ENCODE data around the gene SETD1A. TPM values are rescaled to one million over a fixed set of nuclear protein-coding genes. Genes with fewer than 3 reads are reported as not detected.

Gene SETD1A
- total RNA-seq, 1 donor from 2014 or later = 23.4 TPM

DNA sequence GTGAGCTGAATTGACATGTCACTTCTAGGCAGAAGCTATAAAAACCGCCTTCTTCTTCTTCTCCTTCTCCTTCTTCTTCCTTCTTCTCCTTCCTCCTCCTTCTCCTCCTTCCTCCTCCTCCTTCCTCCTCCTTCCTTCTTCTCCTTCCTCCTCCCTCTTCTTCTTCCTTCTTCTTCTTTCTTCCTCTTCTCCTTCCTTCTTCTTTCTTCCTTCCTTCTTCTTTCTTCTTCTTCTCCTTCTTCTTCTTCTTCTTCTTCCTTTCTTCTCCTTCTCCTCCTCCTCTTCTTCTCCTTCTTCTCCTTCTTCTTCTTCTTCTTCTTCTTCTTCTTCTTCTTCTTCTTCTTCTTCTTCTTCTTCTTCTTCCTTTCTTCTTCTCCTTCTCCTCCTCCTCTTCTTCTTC is 38.9 kb upstream of the SETD1A start:
- peaks cover 13% of the 10 kb centered on the region for H3K27me3 Mint-ChIP-seq (ENCODE audit: unreplicated experiment)
- DNase-seq (ENCODE audit: low spot score) = no peak
- H3K27ac Mint-ChIP-seq (ENCODE audit: unreplicated experiment) = no peak overlapping the region
- TF ChIP-seq CTCF (IDR thresholded peaks at IDR 0.05; ENCODE audit: unreplicated experiment) = no peak
- peaks cover 6% of the 10 kb centered on the region for H3K4me1 Mint-ChIP-seq (ENCODE audit: unreplicated experiment)
- no peak overlapping the region for H3K4me3 Mint-ChIP-seq (ENCODE audit: unreplicated experiment)
- no peaks in the 10 kb centered on the region for H3K9me3 Mint-ChIP-seq (ENCODE audit: unreplicated experiment)
- no peaks in the 10 kb centered on the region for H3K36me3 Mint-ChIP-seq (ENCODE audit: low read depth, unreplicated experiment)

DNA sequence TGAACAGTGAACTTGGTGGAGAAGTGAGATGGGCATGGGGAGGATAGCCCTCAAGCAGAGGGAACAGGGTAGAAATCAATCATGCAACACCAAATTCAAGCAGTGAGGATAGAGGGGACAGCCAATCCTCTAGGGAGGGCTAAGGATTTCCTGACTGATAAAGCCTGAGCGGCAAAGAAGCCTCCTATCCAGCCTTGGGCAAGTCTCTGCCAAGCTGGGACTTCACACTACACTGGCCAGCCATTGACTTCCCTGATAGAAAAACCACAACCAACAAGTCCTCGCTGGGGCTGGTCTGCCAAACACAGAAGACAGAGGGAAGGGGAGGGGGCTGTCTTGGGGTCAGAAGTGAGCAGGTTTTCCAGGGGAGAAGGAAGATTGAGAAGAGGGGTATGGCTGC is 36.7 kb upstream of the SETD1A start:
- H3K4me3 Mint-ChIP-seq (ENCODE audit: unreplicated experiment) = no peak overlapping the region
- H3K27me3 Mint-ChIP-seq (ENCODE audit: unreplicated experiment) = peaks cover 14% of the 10 kb centered on the region
- H3K27ac Mint-ChIP-seq (ENCODE audit: unreplicated experiment) = no peak overlapping the region
- H3K4me1 Mint-ChIP-seq (ENCODE audit: unreplicated experiment) = peaks cover 14% of the 10 kb centered on the region
- H3K36me3 Mint-ChIP-seq (ENCODE audit: low read depth, unreplicated experiment) = peaks cover 7% of the 10 kb centered on the region
- no peak for DNase-seq (ENCODE audit: low spot score)
- no peak for TF ChIP-seq CTCF (IDR thresholded peaks at IDR 0.05; ENCODE audit: unreplicated experiment)
- H3K9me3 Mint-ChIP-seq (ENCODE audit: unreplicated experiment) = no peaks in the 10 kb centered on the region

DNA sequence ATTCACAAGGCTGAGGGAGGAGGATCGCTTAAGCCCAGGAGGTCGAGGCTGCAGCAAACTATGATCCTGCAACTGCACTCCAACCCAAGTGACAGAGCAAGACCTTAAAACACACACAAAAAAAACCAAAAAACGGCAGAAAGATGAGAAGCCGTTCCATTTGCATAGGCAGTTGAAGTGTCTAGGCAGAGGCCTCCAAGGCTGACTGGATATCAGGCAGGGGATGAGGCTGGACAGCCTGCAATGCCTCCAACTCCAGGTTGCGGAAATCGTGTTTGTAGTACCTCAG is 36.2 kb upstream of the SETD1A start:
- no peaks in the 10 kb centered on the region for H3K9me3 Mint-ChIP-seq (ENCODE audit: unreplicated experiment)
- DNase-seq (ENCODE audit: low spot score) = no peak
- H3K4me1 Mint-ChIP-seq (ENCODE audit: unreplicated experiment) = peaks cover 19% of the 10 kb centered on the region
- H3K36me3 Mint-ChIP-seq (ENCODE audit: low read depth, unreplicated experiment) = peaks cover 12% of the 10 kb centered on the region
- H3K4me3 Mint-ChIP-seq (ENCODE audit: unreplicated experiment) = peak overlapping the region; percentile 100
- H3K27me3 Mint-ChIP-seq (ENCODE audit: unreplicated experiment) = peaks cover 17% of the 10 kb centered on the region
- no peak for TF ChIP-seq CTCF (IDR thresholded peaks at IDR 0.05; ENCODE audit: unreplicated experiment)
- H3K27ac Mint-ChIP-seq (ENCODE audit: unreplicated experiment) = peak overlapping the region; percentile 100

GRCh38 chr16:30921748-30922419 is 35.7 kb upstream of the SETD1A start:
- Mint-ChIP-seq H3K36me3 (ENCODE audit: low read depth, unreplicated experiment) (peaks cover 17% of the 10 kb centered on the region), H3K4me1 (ENCODE audit: unreplicated experiment) (peaks cover 24% of the 10 kb centered on the region), H3K27me3 (ENCODE audit: unreplicated experiment) (peaks cover 16% of the 10 kb centered on the region), H3K9me3 (ENCODE audit: unreplicated experiment) (no peaks in the 10 kb centered on the region), H3K4me3 (ENCODE audit: unreplicated experiment) (peak overlapping the region; percentile 100), H3K27ac (ENCODE audit: unreplicated experiment) (peak overlapping the region; percentile 100)
- peak; percentile 98 for DNase-seq (ENCODE audit: low spot score)
- peak; percentile 89 for TF ChIP-seq CTCF (IDR thresholded peaks at IDR 0.05; ENCODE audit: unreplicated experiment)

DNA sequence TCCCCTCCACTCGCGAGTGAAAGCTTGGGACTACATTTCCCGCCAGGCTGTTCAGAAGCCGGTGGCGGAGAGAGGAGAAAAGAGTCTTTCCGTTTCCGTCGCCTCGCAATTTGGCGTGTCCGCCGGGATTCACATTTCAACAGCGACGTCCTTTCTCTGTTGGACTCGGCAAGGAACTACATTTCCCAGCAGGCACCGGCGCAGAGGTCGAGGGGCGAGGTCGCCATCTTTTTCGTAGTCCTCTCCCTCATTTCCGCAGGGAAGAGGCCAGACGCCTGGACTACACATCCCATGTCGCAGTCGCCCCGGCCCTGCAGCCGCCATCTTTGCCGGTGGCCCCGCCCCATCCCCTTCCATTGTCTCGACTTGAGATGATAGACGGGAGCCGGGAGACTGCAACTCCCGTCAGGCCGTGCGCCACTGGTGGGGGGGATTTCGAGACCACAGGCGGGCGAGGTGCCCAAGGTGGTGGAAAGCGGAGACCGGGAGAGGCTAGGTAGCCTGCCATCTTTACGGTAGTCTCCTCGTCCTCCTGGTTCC is 35.1 kb upstream of the SETD1A start:
- Mint-ChIP-seq H3K36me3 (ENCODE audit: low read depth, unreplicated experiment) (peaks cover 19% of the 10 kb centered on the region), H3K27me3 (ENCODE audit: unreplicated experiment) (peaks cover 16% of the 10 kb centered on the region), H3K4me1 (ENCODE audit: unreplicated experiment) (peaks cover 27% of the 10 kb centered on the region), H3K4me3 (ENCODE audit: unreplicated experiment) (peak overlapping the region; percentile 100), H3K27ac (ENCODE audit: unreplicated experiment) (peak overlapping the region; percentile 100), H3K9me3 (ENCODE audit: unreplicated experiment) (no peaks in the 10 kb centered on the region)
- no peak for TF ChIP-seq CTCF (IDR thresholded peaks at IDR 0.05; ENCODE audit: unreplicated experiment)
- DNase-seq (ENCODE audit: low spot score) = peak; percentile 98

All from endothelial cell (in vitro differentiated cells).